H1 (cell line): Measurements from ENCODE around the gene POGLUT2. TPM values are rescaled to one million over a fixed set of nuclear protein-coding genes. Genes with fewer than 3 reads are reported as not detected.

Experiments used
- CTCF ChIA-PET: fragments of 300-600 bp; sonication (Branson Sonifier 250); formaldehyde crosslinking; loops from one replicate; lab custom pipeline; 2021; ENCODE audit not compliant: partially characterized antibody; lab: Charles Lee
- POLR2A ChIA-PET: fragments of 300-600 bp; sonication (Branson Sonifier 250); formaldehyde crosslinking; loops from one replicate; lab custom pipeline; 2021; ENCODE audit warnings: inconsistent platforms; ENCODE audit not compliant: partially characterized antibody; lab: Charles Lee
- DNase-seq, 2 experiments: peaks; one replicate each; pipeline versions ENCODE4 v3.0.0 to v3.0.0-alpha.2; 2010 to 2022; ENCODE audit warnings: low spot score in 2 of 2, low read depth in 1 of 2, mixed read lengths in 1 of 2
- FAIRE-seq: peaks from 2 replicates; lab custom pipeline; 2011; peaks lifted over from hg19 to GRCh38; lab: Jason Lieb, UNC
- H2AFZ ChIP-seq: 2 replicates; pipeline ENCODE4 v1.8.1; 2012; ENCODE audit warnings: low read length, inconsistent platforms
- H2AK5ac ChIP-seq: 2 replicates; pipeline ENCODE4 v1.6.1; 2013; ENCODE audit warnings: low read depth, low read length
- H2BK120ac ChIP-seq: replicated peaks from 2 replicates; pipeline ENCODE3; 2013; ENCODE audit warnings: low read depth, low read length, inconsistent platforms
- H2BK12ac ChIP-seq: 2 replicates; pipeline ENCODE4 v1.6.1; 2013; ENCODE audit warnings: low read depth, low read length
- H2BK15ac ChIP-seq: 2 replicates; pipeline ENCODE4 v1.6.1; 2013; ENCODE audit warnings: low read length
- H2BK20ac ChIP-seq: 2 replicates; pipeline ENCODE4 v1.6.1; 2013; ENCODE audit warnings: low read length
- H2BK5ac ChIP-seq: 2 replicates; pipeline ENCODE4 v1.6.1; 2013; ENCODE audit warnings: low read depth, low read length
- H3K14ac ChIP-seq: 2 replicates; pipeline ENCODE4 v1.6.1; 2013; ENCODE audit warnings: inconsistent platforms; ENCODE audit not compliant: insufficient read length
- H3K18ac ChIP-seq: 2 replicates; pipeline ENCODE4 v1.6.1; 2013; ENCODE audit warnings: low read length; ENCODE audit errors: extremely low read depth
- H3K23ac ChIP-seq: 2 replicates; pipeline ENCODE4 v1.6.1; 2013; ENCODE audit warnings: inconsistent platforms; ENCODE audit not compliant: insufficient read length
- H3K23me2 ChIP-seq: 2 replicates; pipeline ENCODE4 v1.6.1; 2013; ENCODE audit warnings: low read depth, low read length
- H3K27ac ChIP-seq: 2 replicates; pipeline ENCODE4 v1.6.1; 2011; ENCODE audit warnings: low read depth, low read length, inconsistent platforms
- H3K27me3 ChIP-seq, 4 experiments: replicated peaks in 1 of 4; 1 replicate in 1 of 4; 2 replicates in 3 of 4; pipeline versions ENCODE4 v1.6.1 to v1.8.1; 2011 to 2013; ENCODE audit warnings: low read length in 3 of 4, mild to moderate bottlenecking in 3 of 4, inconsistent platforms in 2 of 4, mixed read lengths in 2 of 4, moderate library complexity in 1 of 4; ENCODE audit not compliant: control insufficient read depth in 3 of 4, insufficient read depth in 3 of 4; ENCODE audit errors: extremely low read depth in 1 of 4
- H3K36me3 ChIP-seq, 4 experiments: 2 replicates each; pipeline versions ENCODE4 v1.6.1 to v1.8.1; 2011 to 2013; ENCODE audit warnings: mild to moderate bottlenecking in 4 of 4, low read length in 3 of 4, moderate library complexity in 2 of 4, control low read depth in 1 of 4, inconsistent platforms in 1 of 4; ENCODE audit not compliant: insufficient read depth in 4 of 4, control insufficient read depth in 2 of 4
- H3K4ac ChIP-seq: replicated peaks from 2 replicates; pipeline ENCODE3; 2013; ENCODE audit warnings: low read length, low read depth, mixed read lengths, inconsistent platforms; ENCODE audit not compliant: insufficient read length
- H3K4me1 ChIP-seq, 4 experiments: replicated peaks in 1 of 4; 1 replicate in 1 of 4; 2 replicates in 3 of 4; pipeline versions ENCODE4 v1.6.1 to v1.8.1; 2011 to 2013; ENCODE audit warnings: low read length in 3 of 4, inconsistent platforms in 2 of 4, mixed read lengths in 1 of 4; ENCODE audit not compliant: insufficient read depth in 4 of 4, control insufficient read depth in 3 of 4
- H3K4me2 ChIP-seq, 2 experiments: 2 replicates each; pipeline versions ENCODE4 v1.6.1 to v1.8.1; 2011 to 2013; ENCODE audit warnings: low read depth in 2 of 2, low read length in 2 of 2, control low read depth in 1 of 2, inconsistent platforms in 1 of 2, mild to moderate bottlenecking in 1 of 2; ENCODE audit not compliant: insufficient read depth in 1 of 2
- H3K4me3 ChIP-seq, 4 experiments: fragments of 200-600, 300-600 bp in 1 of 4; sonication (generic), shearing (Covaris generic), sonication (Bioruptor Twin) in 1 of 4; 2 replicates each; pipeline versions ENCODE4 v1.5.1 to v1.8.1; 2011 to 2016; ENCODE audit warnings: low read length in 4 of 4, low read depth in 3 of 4, control low read depth in 2 of 4, inconsistent platforms in 2 of 4, mild to moderate bottlenecking in 2 of 4, mixed read lengths in 1 of 4, moderate library complexity in 1 of 4; ENCODE audit not compliant: insufficient read depth in 2 of 4; ENCODE audit errors: extremely low read depth in 1 of 4
- H3K56ac ChIP-seq: replicated peaks from 2 replicates; pipeline ENCODE3; 2013; ENCODE audit warnings: low read depth, mild to moderate bottlenecking, mixed read lengths, low read length, inconsistent platforms; ENCODE audit not compliant: insufficient read length
- H3K79me1 ChIP-seq: 2 replicates; pipeline ENCODE4 v1.6.1; 2013; ENCODE audit warnings: low read depth, low read length, control low read depth
- H3K79me2 ChIP-seq, 2 experiments: 2 replicates each; pipeline versions ENCODE4 v1.6.1 to v1.8.1; 2012 to 2013; ENCODE audit warnings: low read length in 2 of 2, mild to moderate bottlenecking in 2 of 2, inconsistent platforms in 1 of 2; ENCODE audit not compliant: insufficient read depth in 2 of 2, control insufficient read depth in 1 of 2
- H3K9ac ChIP-seq, 4 experiments: replicated peaks in 1 of 4; 1 replicate in 1 of 4; 2 replicates in 3 of 4; pipeline versions ENCODE4 v1.6.1 to v1.8.1; 2011 to 2013; ENCODE audit warnings: low read depth in 3 of 4, low read length in 3 of 4, control low read depth in 2 of 4, mild to moderate bottlenecking in 2 of 4, moderate library complexity in 2 of 4, inconsistent platforms in 1 of 4; ENCODE audit errors: extremely low read depth in 1 of 4
- H3K9me3 ChIP-seq, 2 experiments: 2 replicates each; pipeline versions ENCODE4 v1.6.1 to v1.8.1; 2012 to 2013; ENCODE audit warnings: mild to moderate bottlenecking in 2 of 2, moderate library complexity in 2 of 2, control low read depth in 1 of 2, inconsistent platforms in 1 of 2, low read depth in 1 of 2, low read length in 1 of 2, mixed read lengths in 1 of 2; ENCODE audit not compliant: insufficient read depth in 2 of 2
- H4K20me1 ChIP-seq, 2 experiments: replicated peaks in 1 of 2; 2 replicates each; pipeline versions ENCODE3 to v1.8.1; 2011 to 2013; ENCODE audit warnings: inconsistent platforms in 2 of 2, low read length in 2 of 2, mild to moderate bottlenecking in 1 of 2; ENCODE audit not compliant: insufficient read depth in 2 of 2, control insufficient read depth in 1 of 2
- H4K5ac ChIP-seq: 2 replicates; pipeline ENCODE4 v1.6.1; 2013; ENCODE audit warnings: low read length, low read depth, mixed read lengths, inconsistent platforms; ENCODE audit not compliant: insufficient read length
- H4K8ac ChIP-seq: 2 replicates; pipeline ENCODE4 v1.8.0; 2013; ENCODE audit warnings: mild to moderate bottlenecking, moderate library complexity, low read length, inconsistent platforms; ENCODE audit not compliant: insufficient read depth; ENCODE audit errors: extremely low read depth
- H4K91ac ChIP-seq: replicated peaks from 2 replicates; pipeline ENCODE3; 2013; ENCODE audit warnings: low read length, mixed read lengths, inconsistent platforms; ENCODE audit not compliant: insufficient read length
- BACH1 ChIP-seq: IDR thresholded peaks from 2 replicates; pipeline ENCODE4 v1.6.1; 2012; ENCODE audit warnings: low read length, improper control_type of control experiment
- BCL11A ChIP-seq, 2 experiments: IDR thresholded peaks; one replicate each; pipeline ENCODE4 v1.6.1; 2011; ENCODE audit warnings: low read depth in 2 of 2, low read length in 2 of 2, mild to moderate bottlenecking in 2 of 2
- CEBPB ChIP-seq: IDR thresholded peaks from 2 replicates; pipeline ENCODE4 v1.6.1; 2012; ENCODE audit warnings: low read depth, low read length
- JUN ChIP-seq: IDR thresholded peaks from 2 replicates; pipeline ENCODE4 v1.6.1; 2011; ENCODE audit warnings: low read depth, mild to moderate bottlenecking, improper control_type of control experiment, low read length
- KDM5A ChIP-seq: fragments of 200-600 bp; IDR thresholded peaks from 2 replicates; pipeline ENCODE4 v1.7.1; 2012; ENCODE audit warnings: mild to moderate bottlenecking, low read length, inconsistent platforms, mixed read lengths
- RAD21 ChIP-seq, 2 experiments: IDR thresholded peaks in 1 of 2; conservative IDR thresholded peaks in 1 of 2; 2 replicates each; pipeline ENCODE4 v1.6.1; 2011; ENCODE audit warnings: low read depth in 2 of 2, low read length in 2 of 2, improper control_type of control experiment in 1 of 2, inconsistent platforms in 1 of 2, mild to moderate bottlenecking in 1 of 2, moderate library complexity in 1 of 2
- SIX5 ChIP-seq: IDR thresholded peaks from 2 replicates; pipeline ENCODE4 v1.6.1; 2011; ENCODE audit warnings: mild to moderate bottlenecking, low read depth, low read length
- SP2 ChIP-seq: IDR thresholded peaks from 2 replicates; pipeline ENCODE4 v1.6.1; 2012; ENCODE audit warnings: mild to moderate bottlenecking, low read length, inconsistent platforms
- SRF ChIP-seq: IDR thresholded peaks from 2 replicates; pipeline ENCODE4 v1.6.1; 2011; ENCODE audit warnings: mild to moderate bottlenecking, low read depth, low read length, moderate library complexity
- TAF7 ChIP-seq: optimal IDR thresholded peaks from 2 replicates; pipeline ENCODE3; 2011; ENCODE audit warnings: low read depth, mild to moderate bottlenecking, inconsistent platforms, low read length, moderate library complexity, borderline replicate concordance
- YY1 ChIP-seq: IDR thresholded peaks from 2 replicates; pipeline ENCODE4 v1.6.1; 2011; ENCODE audit warnings: low read depth, mild to moderate bottlenecking, low read length
- WGBS, 2 experiments: shearing (Covaris generic) in 1 of 2; methylation state at CpG; one replicate each; pipeline versions ENCODE4 v1.1.6 to v1.1.7; 2013 to 2015; ENCODE audit warnings: low lambda C conversion rate in 2 of 2, mixed read lengths in 2 of 2, inconsistent platforms in 1 of 2, low coverage in 1 of 2, missing lambda C conversion rate in 1 of 2; ENCODE audit not compliant: insufficient replicate concordance in 2 of 2, insufficient coverage in 1 of 2, insufficient read length in 1 of 2; ENCODE audit errors: extremely low coverage in 1 of 2, missing lambda C conversion rate in 1 of 2; 5-methylcytosine and 5-hydroxymethylcytosine counted together
- polyA plus RNA-seq, 7 experiments: library from polyadenylated mRNA; depleted of rRNA in 3 of 7; stranded (reverse) in 5 of 7; unstranded in 2 of 7; fragments of >200 nt in 5 of 7; fragments of 200-250 nt in 2 of 7; gene quantifications; 1 replicate in 5 of 7; 2 replicates in 1 of 7; 4 replicates in 1 of 7; pipeline versions ENCODE4 v1.2.1 to v1.2.3, GENCODE V29; 2011 to 2013; ENCODE audit warnings: missing spikeins in 2 of 7, mixed read lengths in 2 of 7
- total RNA-seq: library from RNA; stranded (reverse); fragmentation: NEBNext Ultra II Directional; extraction: Animal tissue kit (Norgen Biotek cat#: 25700); gene quantifications from 2 replicates; pipeline ENCODE4 v1.2.1, GENCODE V29; 2021

Gene POGLUT2
- total and polyA plus RNA-seq, 2 of the 8 experiments (the other 6 are each of a cell fraction or from before 2014, with no cell fraction given) = 9.9 to 22.3 TPM

GRCh38 chr13:102777736-102778135, 21.0 kb downstream of the POGLUT2 start:
- WGBS, 2 experiments = 80% methylated on average over 3 of the region's 3 CpGs; no CpG with 5 or more reads in 1 of the 2 experiments
- Histone ChIP-seq H2BK5ac (no peak overlapping the region), H3K4me3 (no peak overlapping the region), H3K79me2 (no peaks in the 10 kb centered on the region), H3K9ac (no peak overlapping the region), H3K27me3 (peaks cover 0 to 13% (median 10%) of the 10 kb centered on the region in 4 experiments; a peak in 5 of 7 replicates), H3K23ac (no peak overlapping the region), H3K23me2 (peaks cover 5% of the 10 kb centered on the region), H3K56ac (no peak overlapping the region), H2BK12ac (no peak overlapping the region), H4K8ac (no peak overlapping the region), H3K4me2 (no peak overlapping the region), H2AFZ (no peak overlapping the region), H3K14ac (no peak overlapping the region), H3K36me3 (no peaks in the 10 kb centered on the region; a peak in 1 of 8 replicates), H3K18ac (no peak overlapping the region), H2BK20ac (no peak overlapping the region), H4K5ac (no peak overlapping the region), H3K4me1 (peaks cover 0 to 6% (median 2%) of the 10 kb centered on the region in 4 experiments; a peak in 2 of 7 replicates), H3K27ac (no peak overlapping the region), H4K20me1 (no peaks in the 10 kb centered on the region), H3K9me3 (peaks cover 8 to 11% of the 10 kb centered on the region in 2 experiments; a peak in 3 of 4 replicates), H4K91ac (no peak overlapping the region), H2BK15ac (no peak overlapping the region), H2AK5ac (no peak overlapping the region), H3K4ac (no peak overlapping the region), H2BK120ac (no peak overlapping the region), H3K79me1 (no peaks in the 10 kb centered on the region)
- TF ChIP-seq SRF (no peak), CEBPB (no peak), RAD21 (IDR thresholded peaks at IDR 0.05 in 1 of 2, conservative IDR thresholded peaks at IDR 0.05 in 1 of 2; ENCODE audit: low read depth in 2 of 2, low read length in 2 of 2) (no peak), JUN (no peak), BACH1 (no peak), YY1 (no peak), KDM5A (no peak), TAF7 (no peak), BCL11A (IDR thresholded peaks at IDR 0.05; ENCODE audit: low read depth in 2 of 2, low read length in 2 of 2) (no peak), SP2 (no peak), SIX5 (no peak)
- ChIA-PET POLR2A (no interaction called here), CTCF (no interaction called here)
- no peak for DNase-seq
- FAIRE-seq = no peak
